WI38 (cell line): ENCODE data around the gene TP63.

ENCODE experiments used
- H3K4me3 ChIP-seq: 2 replicates; pipeline ENCODE4 v1.5.1; 2011; ENCODE audit warnings: low read depth, mild to moderate bottlenecking, control low read depth, low read length
- TF ChIP-seq, protein P1 (sequence below): IDR thresholded peaks from 2 replicates; pipeline ENCODE4 v1.5.1; 2012; ENCODE audit warnings: low read depth, mild to moderate bottlenecking, control low read depth, low read length

Gene TP63

DNA sequence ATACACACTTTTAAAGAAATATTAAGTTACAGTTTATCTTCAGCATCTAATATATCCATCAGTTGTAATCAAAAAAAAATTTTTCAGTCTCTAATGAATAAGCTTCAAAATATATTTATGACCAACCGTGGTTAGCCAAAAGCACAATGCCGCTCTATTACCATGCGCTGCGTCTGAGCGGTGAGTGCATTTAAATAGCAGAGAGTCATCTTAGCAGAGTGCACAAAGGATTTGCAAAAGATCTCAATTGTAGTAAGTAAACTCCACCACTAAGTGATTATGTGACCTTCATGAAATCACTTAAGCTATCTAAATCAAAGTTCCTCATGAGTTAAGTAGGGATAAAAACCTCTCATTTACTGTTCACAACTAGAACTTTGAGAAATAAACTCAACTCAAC is 4.9 kb downstream of the TP63 start:
- no peak overlapping the region for H3K4me3 ChIP-seq
- TF ChIP-seq, protein P1, sequence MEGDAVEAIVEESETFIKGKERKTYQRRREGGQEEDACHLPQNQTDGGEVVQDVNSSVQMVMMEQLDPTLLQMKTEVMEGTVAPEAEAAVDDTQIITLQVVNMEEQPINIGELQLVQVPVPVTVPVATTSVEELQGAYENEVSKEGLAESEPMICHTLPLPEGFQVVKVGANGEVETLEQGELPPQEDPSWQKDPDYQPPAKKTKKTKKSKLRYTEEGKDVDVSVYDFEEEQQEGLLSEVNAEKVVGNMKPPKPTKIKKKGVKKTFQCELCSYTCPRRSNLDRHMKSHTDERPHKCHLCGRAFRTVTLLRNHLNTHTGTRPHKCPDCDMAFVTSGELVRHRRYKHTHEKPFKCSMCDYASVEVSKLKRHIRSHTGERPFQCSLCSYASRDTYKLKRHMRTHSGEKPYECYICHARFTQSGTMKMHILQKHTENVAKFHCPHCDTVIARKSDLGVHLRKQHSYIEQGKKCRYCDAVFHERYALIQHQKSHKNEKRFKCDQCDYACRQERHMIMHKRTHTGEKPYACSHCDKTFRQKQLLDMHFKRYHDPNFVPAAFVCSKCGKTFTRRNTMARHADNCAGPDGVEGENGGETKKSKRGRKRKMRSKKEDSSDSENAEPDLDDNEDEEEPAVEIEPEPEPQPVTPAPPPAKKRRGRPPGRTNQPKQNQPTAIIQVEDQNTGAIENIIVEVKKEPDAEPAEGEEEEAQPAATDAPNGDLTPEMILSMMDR: no peak

DNA sequence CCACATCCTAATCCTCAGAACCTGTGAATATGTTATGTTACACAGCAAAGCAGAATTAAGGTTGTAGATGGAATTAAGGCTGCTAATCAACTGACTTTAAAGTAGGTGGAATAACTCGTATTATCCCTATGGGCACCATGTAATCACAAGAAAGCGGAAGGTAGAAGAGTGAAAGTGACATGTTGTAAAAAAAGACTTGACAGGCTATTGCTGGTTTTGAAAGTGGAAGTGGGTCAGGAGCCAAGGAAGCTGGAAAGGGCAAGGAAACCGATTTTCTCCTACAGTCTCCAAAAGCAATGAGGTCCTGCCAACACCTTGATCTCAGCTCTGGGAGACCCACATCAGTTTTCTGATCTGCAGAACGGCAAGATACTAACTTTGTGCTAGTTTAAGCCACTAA is 6.6 kb downstream of the TP63 start:
- TF ChIP-seq, protein P1: no peak
- H3K4me3 ChIP-seq: no peak overlapping the region

DNA sequence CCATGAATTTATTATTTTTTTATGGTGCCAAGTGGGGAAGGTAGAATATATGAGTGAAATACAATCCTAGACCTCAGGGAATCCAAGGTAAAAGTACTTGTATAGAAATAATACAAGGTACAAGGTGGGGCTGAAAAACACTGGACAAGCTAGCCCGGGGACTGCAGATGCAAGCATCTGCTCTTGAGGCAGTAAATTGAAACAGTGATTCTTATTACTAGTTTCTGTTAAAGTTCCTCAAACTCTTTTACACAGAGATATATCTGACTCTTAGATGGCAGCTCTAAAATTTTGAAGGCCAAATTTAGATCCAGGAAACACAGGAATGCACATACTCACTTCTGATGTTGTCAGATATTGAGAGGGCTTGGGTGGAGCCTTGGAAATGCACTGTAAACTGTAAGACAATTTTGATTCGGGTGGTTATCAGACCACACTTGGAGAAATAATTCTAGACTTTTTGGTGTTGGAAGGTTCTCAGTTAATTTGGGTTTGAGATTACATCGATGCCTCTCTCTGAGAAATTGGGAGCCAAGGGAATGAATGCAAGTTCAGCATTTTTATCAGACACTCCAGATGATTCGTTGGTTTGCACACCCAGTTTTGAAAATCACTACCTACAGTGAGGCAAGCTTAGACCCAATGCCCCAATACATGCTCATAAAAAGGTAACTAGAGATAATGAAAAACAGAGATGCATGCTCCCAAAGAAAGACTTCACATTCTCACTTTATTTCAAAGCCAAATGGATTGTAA is 7.3 kb downstream of the TP63 start:
- no peak overlapping the region for H3K4me3 ChIP-seq
- TF ChIP-seq, protein P1: no peak

DNA sequence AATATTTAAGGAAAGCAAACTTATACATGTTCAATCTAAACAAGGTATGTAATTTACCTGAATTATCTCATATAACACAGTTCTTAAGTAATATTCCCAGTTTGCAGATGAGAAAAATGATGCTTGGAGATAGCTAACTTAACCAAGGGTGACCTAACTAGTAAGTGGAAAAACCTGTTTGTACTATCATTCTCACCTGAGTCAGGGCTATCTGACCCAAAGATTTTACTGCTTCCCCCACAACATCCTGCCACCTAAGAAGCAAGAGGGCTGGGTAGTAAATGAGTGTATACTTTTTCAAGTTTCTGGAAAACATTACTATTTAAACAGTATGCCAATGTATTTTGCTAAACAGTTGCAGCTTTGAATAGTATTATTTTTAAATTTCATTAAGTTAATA is 10.6 kb downstream of the TP63 start:
- H3K4me3 ChIP-seq: no peak overlapping the region
- TF ChIP-seq, protein P1: no peak

DNA sequence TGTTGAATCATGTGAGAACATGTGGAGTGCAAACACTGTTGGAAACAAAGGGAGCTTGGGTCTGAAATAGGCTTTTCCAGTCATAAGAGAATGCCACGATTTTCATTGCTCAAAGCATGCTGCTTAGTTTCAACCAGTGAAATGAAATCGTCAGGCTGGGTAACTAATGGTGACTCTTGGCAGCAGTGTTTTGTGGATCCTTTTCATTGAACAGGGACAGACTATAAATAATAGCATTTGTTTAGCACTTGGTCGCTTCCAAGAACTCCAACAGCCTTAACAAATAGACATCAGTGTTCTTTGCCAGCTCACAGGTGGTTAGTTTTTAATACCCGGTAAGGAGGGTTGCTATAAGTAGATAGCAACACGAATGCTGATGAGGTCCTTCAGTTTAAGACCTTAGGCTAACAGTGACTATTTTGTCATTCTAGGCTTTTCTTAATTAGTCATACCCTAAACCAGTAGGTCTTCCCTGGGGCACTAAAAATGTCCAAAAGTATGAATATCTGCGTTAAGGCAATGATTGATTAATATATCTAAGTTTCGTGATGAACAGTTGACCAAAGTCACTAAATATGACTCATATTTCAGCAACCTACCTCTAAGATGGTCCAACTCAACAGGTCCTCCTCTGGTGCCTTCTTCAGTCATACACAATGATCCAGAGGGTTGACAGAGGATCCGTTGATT is 15.8 kb downstream of the TP63 start:
- TF ChIP-seq, protein P1: no peak
- H3K4me3 ChIP-seq: no peak overlapping the region

DNA sequence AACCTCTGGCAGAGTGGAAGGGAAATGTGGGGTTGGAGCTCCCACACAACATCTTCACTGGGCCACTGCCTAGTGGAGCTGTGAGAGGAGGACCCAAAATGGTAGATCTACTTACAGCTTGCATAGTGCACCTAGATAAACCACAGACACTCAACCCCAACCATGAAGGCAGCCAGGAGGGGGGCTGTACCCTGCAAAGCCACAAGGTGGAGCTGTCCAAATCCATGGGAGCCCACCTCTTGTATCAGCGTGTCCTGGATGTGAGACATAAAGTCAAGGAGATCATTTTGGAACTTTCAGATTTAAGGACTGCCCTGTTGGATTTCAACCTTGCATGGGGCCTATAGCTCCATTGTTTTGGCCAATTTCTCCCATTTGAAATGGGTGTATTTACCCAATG is 20.9 kb downstream of the TP63 start:
- H3K4me3 ChIP-seq: no peak overlapping the region
- TF ChIP-seq, protein P1: peak; percentile 60

DNA sequence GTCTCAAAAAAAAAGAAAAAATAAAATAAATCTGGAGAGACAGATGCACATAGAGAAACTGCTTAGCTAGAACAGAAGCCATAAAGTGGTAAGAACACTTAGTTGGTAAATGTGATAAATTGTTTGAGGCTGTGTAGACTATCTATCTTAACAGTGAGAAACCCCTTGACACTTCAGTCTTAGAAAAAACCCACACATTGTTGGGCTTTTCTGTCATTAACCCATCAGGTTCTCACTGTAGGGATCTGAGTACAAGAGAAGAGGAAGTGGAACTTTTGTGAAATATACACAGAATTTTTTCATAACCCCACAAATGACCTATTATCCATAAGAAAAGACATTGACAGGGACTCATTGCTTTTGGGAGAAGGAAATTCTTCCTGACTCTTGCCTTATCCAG is 24.4 kb downstream of the TP63 start:
- H3K4me3 ChIP-seq: no peak overlapping the region
- TF ChIP-seq, protein P1: no peak
